Liver (tissue), 9 donors: ENCODE results near the gene NDUFS1. TPM values are rescaled to one million over a fixed set of nuclear protein-coding genes. Genes with fewer than 3 reads are reported as not detected.

Experiments used
- DNase-seq: peaks from one replicate; pipeline ENCODE4 v3.0.0-alpha.2; 2017; ENCODE audit warnings: low spot score
- H3K27ac ChIP-seq, 2 donors: one replicate each; pipeline ENCODE4 v1.7.0; 2013; ENCODE audit warnings: inconsistent platforms in 2 of 2, low read length in 2 of 2, control low read depth in 1 of 2, low read depth in 1 of 2, mild to moderate bottlenecking in 1 of 2
- H3K27me3 ChIP-seq, 4 donors: one replicate each; pipeline versions ENCODE4 v1.6.1 to v1.7.0; 2013; ENCODE audit warnings: low read length in 3 of 4, inconsistent platforms in 1 of 4, mild to moderate bottlenecking in 1 of 4, moderate library complexity in 1 of 4; ENCODE audit not compliant: control insufficient read depth in 4 of 4, insufficient read depth in 4 of 4
- H3K36me3 ChIP-seq, 4 donors: one replicate each; pipeline versions ENCODE4 v1.6.1 to v1.7.0; 2013; ENCODE audit warnings: low read length in 3 of 4, mild to moderate bottlenecking in 3 of 4, low read depth in 1 of 4, moderate library complexity in 1 of 4; ENCODE audit not compliant: control insufficient read depth in 4 of 4, insufficient read depth in 3 of 4
- H3K4me1 ChIP-seq, 4 donors: one replicate each; pipeline versions ENCODE4 v1.6.1 to v1.7.0; 2013; ENCODE audit warnings: low read length in 3 of 4, mild to moderate bottlenecking in 3 of 4, moderate library complexity in 1 of 4; ENCODE audit not compliant: control insufficient read depth in 4 of 4, insufficient read depth in 4 of 4
- H3K4me3 ChIP-seq, 3 donors: one replicate each; pipeline versions ENCODE4 v1.6.1 to v1.7.0; 2013; ENCODE audit warnings: low read length in 3 of 3, control low read depth in 1 of 3, low read depth in 1 of 3, mild to moderate bottlenecking in 1 of 3
- H3K9ac ChIP-seq, 2 donors: one replicate each; pipeline ENCODE4 v1.7.0; 2013; ENCODE audit warnings: low read length in 2 of 2, mild to moderate bottlenecking in 2 of 2, moderate library complexity in 2 of 2, control low read depth in 1 of 2, low read depth in 1 of 2
- H3K9me3 ChIP-seq, 4 donors: one replicate each; pipeline versions ENCODE4 v1.6.1 to v1.7.0; 2013; ENCODE audit warnings: low read length in 3 of 4; ENCODE audit not compliant: control insufficient read depth in 4 of 4
- CTCF ChIP-seq: fragments of 150-350 bp; IDR thresholded peaks from 2 replicates; pipeline ENCODE4 v1.5.1; 2017; ENCODE audit warnings: improper control_type of control experiment, low read depth, low read length; ENCODE audit not compliant: missing input control
- EGR1 ChIP-seq, 2 donors: IDR thresholded peaks; 2 replicates each; pipeline ENCODE4 v1.6.1; 2016 to 2018; ENCODE audit warnings: antibody characterized with exemption in 2 of 2, low read depth in 2 of 2
- FOXA2 ChIP-seq: IDR thresholded peaks from 2 replicates; pipeline ENCODE4 v1.6.1; 2016; ENCODE audit warnings: antibody characterized with exemption
- REST ChIP-seq: IDR thresholded peaks from 2 replicates; pipeline ENCODE4 v1.6.1; 2016; ENCODE audit warnings: antibody characterized with exemption, mild to moderate bottlenecking
- SP1 ChIP-seq: IDR thresholded peaks from 2 replicates; pipeline ENCODE4 v1.6.1; 2018; ENCODE audit warnings: antibody characterized with exemption, mild to moderate bottlenecking
- YY1 ChIP-seq: IDR thresholded peaks from 2 replicates; pipeline ENCODE4 v1.6.1; 2016; ENCODE audit warnings: antibody characterized with exemption, mild to moderate bottlenecking
- ZBTB33 ChIP-seq: IDR thresholded peaks from 2 replicates; pipeline ENCODE4 v1.6.1; 2016; ENCODE audit warnings: antibody characterized with exemption
- WGBS: extraction: QIAGEN DNeasy Blood & Tissue Kit; methylation state at CpG from one replicate; pipeline ENCODE4 v1.1.7; 2013; 5-methylcytosine and 5-hydroxymethylcytosine counted together
- polyA plus RNA-seq, 2 donors: library from polyadenylated mRNA; stranded (reverse) in 1 of 2; unstranded in 1 of 2; fragments of 200-250 nt in 1 of 2; fragments of >200 nt in 1 of 2; fragmentation: Nextera tagmentation in 1 of 2; extraction: Ambion mirVana in 1 of 2; gene quantifications; one replicate each; pipeline versions ENCODE4 v1.2.1 to v1.2.3, GENCODE V29; 2013 to 2015
- total RNA-seq, 2 donors: library from RNA; depleted of rRNA; stranded (reverse); fragments of >200 nt; gene quantifications; one replicate each; pipeline ENCODE4 v1.2.3, GENCODE V29; 2014
- TF ChIP-seq, protein P1 (sequence below): IDR thresholded peaks from 2 replicates; pipeline ENCODE4 v1.6.1; 2016; ENCODE audit warnings: antibody characterized with exemption
- donor health status: healthy.
- donor health status: healthy.
- donor health status: healthy.
- donor health status: healthy.
- donor health status: healthy.

The NDUFS1 gene
- total and polyA plus RNA-seq, 4 donors, result 39.7 to 167 (median 83.2) TPM

DNA sequence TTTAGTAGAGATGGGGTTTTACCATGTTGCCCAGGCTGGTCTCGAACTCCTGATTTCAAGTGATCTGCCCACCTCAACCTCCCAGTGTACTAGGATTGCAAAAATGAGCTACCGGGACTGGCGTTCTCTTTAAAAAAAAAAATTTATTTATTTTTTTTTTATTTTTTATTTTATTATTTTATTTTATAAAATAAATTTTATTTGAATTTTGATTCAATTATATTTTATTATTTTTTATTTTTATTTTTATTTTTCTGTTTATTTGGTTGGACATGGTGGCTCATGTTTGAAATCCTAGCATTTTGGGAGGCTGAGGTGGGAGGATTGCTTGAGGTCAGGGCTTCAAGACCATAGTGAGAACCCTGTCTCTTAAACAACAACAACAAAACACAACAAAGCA lies 32.9 kb upstream of the NDUFS1 start:
- Histone ChIP-seq H3K27me3 (no peaks in the 10 kb centered on the region), H3K4me3 (no peak overlapping the region), H3K9ac (no peak overlapping the region), H3K4me1 (no peaks in the 10 kb centered on the region), H3K36me3 (no peaks in the 10 kb centered on the region), H3K9me3 (no peaks in the 10 kb centered on the region), H3K27ac (no peak overlapping the region)
- WGBS, result 92% methylated on average over 3 of the region's 3 CpGs
- TF ChIP-seq SP1 (no peak), EGR1 (IDR thresholded peaks at IDR 0.05; ENCODE audit: low read depth in 2 of 2) (no peak), CTCF (no peak), REST (no peak), FOXA2 (no peak)
- DNase-seq, result no peak

DNA sequence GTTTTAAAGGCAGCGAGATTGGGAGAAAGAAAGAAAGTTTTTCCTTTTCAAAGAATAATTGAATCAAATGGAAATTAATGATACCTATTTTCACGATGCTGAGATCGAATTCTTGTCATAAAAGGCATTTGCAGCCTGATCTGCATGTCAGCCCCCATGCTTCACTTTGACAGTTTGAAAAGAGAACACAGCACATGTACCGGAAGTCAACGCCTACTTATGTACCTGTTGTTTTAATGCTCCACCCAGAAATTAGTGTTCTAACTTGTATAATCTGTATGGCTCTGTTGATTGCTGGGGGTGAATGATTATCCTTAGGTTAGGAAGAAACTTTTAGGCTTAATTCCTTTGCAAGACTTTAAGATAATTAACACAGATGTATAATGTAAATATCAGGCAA lies 31.4 kb upstream of the NDUFS1 start:
- DNase-seq, result no peak
- Histone ChIP-seq H3K9me3 (no peaks in the 10 kb centered on the region), H3K9ac (no peak overlapping the region), H3K27me3 (no peaks in the 10 kb centered on the region), H3K27ac (no peak overlapping the region), H3K4me3 (no peak overlapping the region), H3K4me1 (no peaks in the 10 kb centered on the region), H3K36me3 (no peaks in the 10 kb centered on the region)
- WGBS, result 86% methylated on average over 5 of the region's 5 CpGs
- TF ChIP-seq, protein P1, sequence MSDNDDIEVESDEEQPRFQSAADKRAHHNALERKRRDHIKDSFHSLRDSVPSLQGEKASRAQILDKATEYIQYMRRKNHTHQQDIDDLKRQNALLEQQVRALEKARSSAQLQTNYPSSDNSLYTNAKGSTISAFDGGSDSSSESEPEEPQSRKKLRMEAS, result no peak
- TF ChIP-seq ZBTB33, result no peak

DNA sequence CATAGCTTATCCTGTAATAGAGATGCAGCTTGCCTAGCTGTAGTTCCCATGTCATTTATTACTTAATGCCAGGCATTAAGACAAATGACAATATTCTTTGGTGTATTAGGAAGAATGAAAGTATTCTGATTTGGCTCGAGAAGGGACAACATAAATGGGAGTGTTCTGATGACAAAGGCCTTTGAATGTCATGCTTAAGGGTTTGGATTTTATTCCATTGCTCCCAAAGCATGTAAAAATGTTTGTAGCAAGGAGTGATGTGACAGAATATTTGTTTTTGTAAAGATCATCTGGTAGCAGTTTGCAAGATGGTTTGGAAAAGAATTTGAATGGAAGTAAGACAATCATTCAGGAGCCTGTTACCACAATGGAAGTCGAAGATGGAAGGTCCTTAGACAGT lies 30.9 kb upstream of the NDUFS1 start:
- no peak for DNase-seq
- Histone ChIP-seq H3K9me3 (no peaks in the 10 kb centered on the region), H3K27ac (no peak overlapping the region), H3K4me3 (no peak overlapping the region), H3K9ac (no peak overlapping the region), H3K36me3 (no peaks in the 10 kb centered on the region), H3K27me3 (no peaks in the 10 kb centered on the region), H3K4me1 (no peaks in the 10 kb centered on the region)
- TF ChIP-seq YY1, result no peak
- WGBS, result 73% methylated on average over 2 of the region's 2 CpGs
